ENCODE results near the gene CABCOCO1. TPM values are rescaled to one million over a fixed set of nuclear protein-coding genes. Genes with fewer than 3 reads are reported as not detected.

CABCOCO1 gene
- total and polyA plus RNA-seq, 9 of the 15 experiments (the other 6 are each of a cell fraction or from before 2014, with no cell fraction given), result 0.04 TPM; not detected in 8

DNA sequence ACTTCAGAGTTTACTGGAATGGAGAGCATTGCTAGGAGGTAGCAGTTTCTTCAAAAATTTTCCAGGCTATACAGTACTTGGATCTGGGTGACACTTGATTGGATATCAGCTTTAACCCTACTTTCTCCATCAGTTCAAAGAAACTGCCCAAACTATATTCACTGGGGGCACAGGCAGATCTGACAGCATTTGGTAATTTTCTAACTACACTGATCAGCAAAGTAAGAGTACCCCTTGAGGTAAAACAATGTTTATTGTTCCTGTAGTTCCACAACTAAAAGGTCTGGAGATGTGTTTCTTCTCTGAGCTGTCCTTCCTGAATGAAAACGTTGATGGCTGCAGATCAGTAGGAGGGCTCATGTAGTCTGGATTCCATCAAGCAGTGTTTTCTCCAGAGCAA lies 104.2 kb downstream of the CABCOCO1 start:
- CTCF ChIA-PET (ENCODE audit: low intra/inter-chr PET ratio), result no interaction called here
- POLR2A ChIA-PET, result interaction anchor here (0.6 to 7.2 kb wide), 4 partner anchors 14 to 31 kb away, joined by 3 to 80 read pairs (median 24); no protein-coding TSS in a partner anchor
- Histone ChIP-seq H3K36me3 (ENCODE audit: control insufficient read depth, insufficient read depth, low read length) (no peaks in the 10 kb centered on the region), H3K9ac (ENCODE audit: insufficient read depth in 1 of 2, low read depth in 2 of 2, low read length in 2 of 2) (peak overlapping the region in 1 of 2 experiments; percentile 14; a peak in 1 of 4 replicates), H3K9me3 (replicated peaks; ENCODE audit: control insufficient read depth, insufficient read depth, low read depth, low read length) (no peaks in the 10 kb centered on the region; the same call in 1 of the 2 replicates), H3K27me3 (ENCODE audit: control insufficient read depth in 2 of 2, insufficient read depth in 2 of 2, low read length in 2 of 2) (no peaks in the 10 kb centered on the region; a peak in 1 of 5 replicates), H3K4me2 (ENCODE audit: insufficient read depth, low read length) (no peak overlapping the region), H4K20me1 (replicated peaks; ENCODE audit: control insufficient read depth, insufficient read depth, low read length) (no peaks in the 10 kb centered on the region), H3K4me3 (no peak overlapping the region), H2AFZ (ENCODE audit: low read depth, low read length) (peak overlapping the region; percentile 73), H3K27ac (ENCODE audit: extremely low read depth, low read depth, low read length) (peak overlapping the region; percentile 12; the same call in 2 of the 3 replicates), H3K9me1 (ENCODE audit: control insufficient read depth, insufficient read depth, low read length) (no peaks in the 10 kb centered on the region), H3K4me1 (replicated peaks in 1 of 2; ENCODE audit: control insufficient read depth in 2 of 2, insufficient read depth in 2 of 2, low read length in 2 of 2) (peaks cover 0 to 57% of the 10 kb centered on the region in 2 experiments; a peak in 4 of 5 replicates), H3K79me2 (ENCODE audit: control insufficient read depth, insufficient read depth, low read length) (peaks cover 11% of the 10 kb centered on the region; the same call in 1 of the 3 replicates)
- DNase-seq (ENCODE audit: extremely low read depth in 1 of 4, low spot score in 3 of 4), result no peak
- in situ Hi-C loops (cut with MboI), result loop anchor here (25.0 kb wide), 1 partner anchor 1345 kb away; no protein-coding TSS in a partner anchor
- no peak for ATAC-seq
- intact Hi-C loops (cut with micrococcal nuclease), result loop anchor here (5.0 kb wide), 2 partner anchors 790 to 1500 kb away; no protein-coding TSS in a partner anchor
- FAIRE-seq, result peak; percentile 46
- no TSS peak for BruUV-seq (replicated peaks)
- 0% methylated on average over 1 of the region's 1 CpG for WGBS (ENCODE audit: insufficient coverage, low coverage, missing lambda C conversion rate)
- no peak for TF ChIP-seq PHTF2 (CRISPR knock-in tag; IDR thresholded peaks at IDR 0.05)
- no peak for TF ChIP-seq NCOR1 (IDR thresholded peaks at IDR 0.05)
- TF ChIP-seq, protein P1, sequence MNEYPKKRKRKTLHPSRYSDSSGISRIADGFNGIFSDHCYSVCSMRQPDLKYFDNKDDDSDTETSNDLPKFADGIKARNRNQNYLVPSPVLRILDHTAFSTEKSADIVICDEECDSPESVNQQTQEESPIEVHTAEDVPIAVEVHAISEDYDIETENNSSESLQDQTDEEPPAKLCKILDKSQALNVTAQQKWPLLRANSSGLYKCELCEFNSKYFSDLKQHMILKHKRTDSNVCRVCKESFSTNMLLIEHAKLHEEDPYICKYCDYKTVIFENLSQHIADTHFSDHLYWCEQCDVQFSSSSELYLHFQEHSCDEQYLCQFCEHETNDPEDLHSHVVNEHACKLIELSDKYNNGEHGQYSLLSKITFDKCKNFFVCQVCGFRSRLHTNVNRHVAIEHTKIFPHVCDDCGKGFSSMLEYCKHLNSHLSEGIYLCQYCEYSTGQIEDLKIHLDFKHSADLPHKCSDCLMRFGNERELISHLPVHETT (CRISPR knock-in tag; conservative IDR thresholded peaks at IDR 0.05 in 1 of 2, IDR thresholded peaks at IDR 0.05 in 1 of 2), result no peak
- TF ChIP-seq MTF1 (CRISPR knock-in tag; IDR thresholded peaks at IDR 0.05; ENCODE audit: borderline replicate concordance), result no peak
- TF ChIP-seq, protein P2, sequence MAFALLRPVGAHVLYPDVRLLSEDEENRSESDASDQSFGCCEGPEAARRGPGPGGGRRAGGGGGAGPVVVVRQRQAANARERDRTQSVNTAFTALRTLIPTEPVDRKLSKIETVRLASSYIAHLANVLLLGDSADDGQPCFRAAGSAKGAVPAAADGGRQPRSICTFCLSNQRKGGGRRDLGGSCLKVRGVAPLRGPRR (CRISPR knock-in tag; IDR thresholded peaks at IDR 0.05), result no peak
- TF ChIP-seq, protein P3, sequence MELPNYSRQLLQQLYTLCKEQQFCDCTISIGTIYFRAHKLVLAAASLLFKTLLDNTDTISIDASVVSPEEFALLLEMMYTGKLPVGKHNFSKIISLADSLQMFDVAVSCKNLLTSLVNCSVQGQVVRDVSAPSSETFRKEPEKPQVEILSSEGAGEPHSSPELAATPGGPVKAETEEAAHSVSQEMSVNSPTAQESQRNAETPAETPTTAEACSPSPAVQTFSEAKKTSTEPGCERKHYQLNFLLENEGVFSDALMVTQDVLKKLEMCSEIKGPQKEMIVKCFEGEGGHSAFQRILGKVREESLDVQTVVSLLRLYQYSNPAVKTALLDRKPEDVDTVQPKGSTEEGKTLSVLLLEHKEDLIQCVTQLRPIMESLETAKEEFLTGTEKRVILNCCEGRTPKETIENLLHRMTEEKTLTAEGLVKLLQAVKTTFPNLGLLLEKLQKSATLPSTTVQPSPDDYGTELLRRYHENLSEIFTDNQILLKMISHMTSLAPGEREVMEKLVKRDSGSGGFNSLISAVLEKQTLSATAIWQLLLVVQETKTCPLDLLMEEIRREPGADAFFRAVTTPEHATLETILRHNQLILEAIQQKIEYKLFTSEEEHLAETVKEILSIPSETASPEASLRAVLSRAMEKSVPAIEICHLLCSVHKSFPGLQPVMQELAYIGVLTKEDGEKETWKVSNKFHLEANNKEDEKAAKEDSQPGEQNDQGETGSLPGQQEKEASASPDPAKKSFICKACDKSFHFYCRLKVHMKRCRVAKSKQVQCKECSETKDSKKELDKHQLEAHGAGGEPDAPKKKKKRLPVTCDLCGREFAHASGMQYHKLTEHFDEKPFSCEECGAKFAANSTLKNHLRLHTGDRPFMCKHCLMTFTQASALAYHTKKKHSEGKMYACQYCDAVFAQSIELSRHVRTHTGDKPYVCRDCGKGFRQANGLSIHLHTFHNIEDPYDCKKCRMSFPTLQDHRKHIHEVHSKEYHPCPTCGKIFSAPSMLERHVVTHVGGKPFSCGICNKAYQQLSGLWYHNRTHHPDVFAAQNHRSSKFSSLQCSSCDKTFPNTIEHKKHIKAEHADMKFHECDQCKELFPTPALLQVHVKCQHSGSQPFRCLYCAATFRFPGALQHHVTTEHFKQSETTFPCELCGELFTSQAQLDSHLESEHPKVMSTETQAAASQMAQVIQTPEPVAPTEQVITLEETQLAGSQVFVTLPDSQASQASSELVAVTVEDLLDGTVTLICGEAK (IDR thresholded peaks at IDR 0.05), result no peak
- TF ChIP-seq, protein P3 (CRISPR knock-in tag; IDR thresholded peaks at IDR 0.05), result no peak
- no peak for TF ChIP-seq SNIP1 (IDR thresholded peaks at IDR 0.05; ENCODE audit: low read depth)
- no peak for TF ChIP-seq CBFA2T3 (IDR thresholded peaks at IDR 0.05)
- peak; percentile 59; the same call in 1 of the 2 replicates for TF ChIP-seq HIVEP1 (CRISPR knock-in tag; IDR thresholded peaks at IDR 0.05)
- TF ChIP-seq KDM2B (CRISPR knock-in tag; IDR thresholded peaks at IDR 0.05), result no peak
- TF ChIP-seq TCF7 (IDR thresholded peaks at IDR 0.05; ENCODE audit: borderline replicate concordance), result no peak

All from K562 (cell line).